Astrocyte (in vitro differentiated cells and primary cell): ENCODE data around the gene CEP95. TPM values are rescaled to one million over a fixed set of nuclear protein-coding genes. Genes with fewer than 3 reads are reported as not detected.
"Not testable (repeated sequence)": the region's sequence is repeated elsewhere in the genome, so short reads cannot be mapped to it uniquely, and the experiment has no call there.

ENCODE experiments used
- DNase-seq: peaks from one replicate; pipeline ENCODE4 v3.0.0-alpha.2; 2010; ENCODE audit warnings: low read depth
- FAIRE-seq: peaks from 2 replicates; lab custom pipeline; 2011; peaks lifted over from hg19 to GRCh38; lab: Jason Lieb, UNC
- H2AFZ ChIP-seq: 2 replicates; pipeline ENCODE4 v1.6.0; 2012; ENCODE audit warnings: low read depth, low read length, inconsistent platforms
- H3K27ac ChIP-seq: 2 replicates; pipeline ENCODE4 v1.5.1; 2011; ENCODE audit warnings: low read depth, low read length, inconsistent platforms
- H3K27me3 ChIP-seq: 2 replicates; pipeline ENCODE4 v1.6.0; 2011; ENCODE audit warnings: low read length, inconsistent platforms; ENCODE audit not compliant: insufficient read depth
- H3K36me3 ChIP-seq: 2 replicates; pipeline ENCODE4 v1.5.1; 2011; ENCODE audit warnings: low read length, inconsistent platforms; ENCODE audit not compliant: insufficient read depth
- H3K4me1 ChIP-seq: 2 replicates; pipeline ENCODE4 v1.5.1; 2011; ENCODE audit warnings: low read length, inconsistent platforms; ENCODE audit not compliant: insufficient read depth
- H3K4me2 ChIP-seq: 2 replicates; pipeline ENCODE4 v1.6.0; 2012; ENCODE audit warnings: low read length, inconsistent platforms
- H3K4me3 ChIP-seq: 2 replicates; pipeline ENCODE4 v1.5.1; 2011; ENCODE audit warnings: low read depth, mild to moderate bottlenecking, low read length, inconsistent platforms; ENCODE audit not compliant: insufficient read depth
- H3K79me2 ChIP-seq: 2 replicates; pipeline ENCODE4 v1.6.0; 2012; ENCODE audit warnings: mild to moderate bottlenecking, low read length, inconsistent platforms; ENCODE audit not compliant: insufficient read depth
- H3K9ac ChIP-seq: 2 replicates; pipeline ENCODE4 v1.6.0; 2012; ENCODE audit warnings: mild to moderate bottlenecking, low read length, inconsistent platforms
- H3K9me3 ChIP-seq: 2 replicates; pipeline ENCODE4 v1.5.1; 2012; ENCODE audit warnings: low read depth, mild to moderate bottlenecking, low read length, inconsistent platforms; ENCODE audit not compliant: insufficient read depth
- H4K20me1 ChIP-seq: 2 replicates; pipeline ENCODE4 v1.6.0; 2012; ENCODE audit warnings: low read length, inconsistent platforms; ENCODE audit not compliant: insufficient read depth
- H3K27ac Mint-ChIP-seq: one replicate; pipeline ENCODE4 v1.8.0; 2021; ENCODE audit warnings: mild to moderate bottlenecking, mixed read lengths; ENCODE audit not compliant: unreplicated experiment
- H3K27me3 Mint-ChIP-seq: one replicate; pipeline ENCODE4 v1.8.0; 2021; ENCODE audit warnings: low read depth, mixed read lengths; ENCODE audit not compliant: unreplicated experiment
- H3K36me3 Mint-ChIP-seq: one replicate; pipeline ENCODE4 v1.8.0; 2021; ENCODE audit warnings: low read depth, mixed read lengths; ENCODE audit not compliant: unreplicated experiment
- H3K4me1 Mint-ChIP-seq: one replicate; pipeline ENCODE4 v1.8.0; 2021; ENCODE audit warnings: low read depth, mixed read lengths; ENCODE audit not compliant: unreplicated experiment
- H3K4me3 Mint-ChIP-seq: one replicate; pipeline ENCODE4 v1.8.0; 2021; ENCODE audit warnings: mild to moderate bottlenecking, moderate library complexity, mixed read lengths; ENCODE audit not compliant: unreplicated experiment
- H3K9me3 Mint-ChIP-seq: one replicate; pipeline ENCODE4 v1.8.0; 2021; ENCODE audit warnings: mild to moderate bottlenecking, mixed read lengths; ENCODE audit not compliant: unreplicated experiment
- CTCF ChIP-seq: IDR thresholded peaks from 2 replicates; pipeline ENCODE4 v1.5.1; 2011; ENCODE audit warnings: low read depth, mild to moderate bottlenecking, inconsistent platforms, low read length, moderate library complexity; ENCODE audit not compliant: insufficient read depth
- EZH2 ChIP-seq: IDR thresholded peaks from 2 replicates; pipeline ENCODE4 v1.6.1; 2012; ENCODE audit warnings: mild to moderate bottlenecking, low read length, inconsistent platforms; ENCODE audit not compliant: insufficient read depth
- total RNA-seq: library from RNA; stranded (reverse); gene quantifications from 2 replicates; pipeline ENCODE4 v1.2.1, GENCODE V29; 2021

CEP95 gene
- total RNA-seq, 1 donor from 2014 or later: 35.2 TPM

- Histone ChIP-seq H3K9ac (no peak overlapping the region), H3K4me1 (peaks cover 10% of the 10 kb centered on the region), H2AFZ (no peak overlapping the region), H3K4me2 (no peak overlapping the region), H3K27me3 (no peaks in the 10 kb centered on the region), H4K20me1 (peaks cover 13% of the 10 kb centered on the region), H3K27ac (no peak overlapping the region), H3K36me3 (peaks cover 13% of the 10 kb centered on the region), H3K9me3 (no peaks in the 10 kb centered on the region), H3K79me2 (peaks cover 26% of the 10 kb centered on the region), H3K4me3 (no peak overlapping the region)
- no peak for DNase-seq
- Mint-ChIP-seq H3K4me1 (peaks cover 13% of the 10 kb centered on the region), H3K4me3 (no peak overlapping the region), H3K27ac (no peak overlapping the region), H3K9me3 (no peaks in the 10 kb centered on the region), H3K27me3 (no peaks in the 10 kb centered on the region), H3K36me3 (peaks cover 10% of the 10 kb centered on the region)
- FAIRE-seq: no peak
- no peak for TF ChIP-seq EZH2
- TF ChIP-seq CTCF: peak; percentile 48
Measured at GRCh38 chr17:64492481-64493109, 14.2 kb upstream of the CEP95 start.

GRCh38 chr17:64494121-64494520 lies 12.7 kb upstream of the CEP95 start:
- Histone ChIP-seq H3K4me1 (peaks cover 13% of the 10 kb centered on the region), H3K4me3 (no peak overlapping the region), H3K9ac (no peak overlapping the region), H3K79me2 (peaks cover 30% of the 10 kb centered on the region), H3K4me2 (peak overlapping the region; percentile 9), H3K36me3 (peaks cover 28% of the 10 kb centered on the region), H3K27ac (no peak overlapping the region), H3K9me3 (no peaks in the 10 kb centered on the region), H4K20me1 (peaks cover 28% of the 10 kb centered on the region), H2AFZ (no peak overlapping the region), H3K27me3 (no peaks in the 10 kb centered on the region)
- FAIRE-seq (no peak), DNase-seq (no peak)
- peak overlapping the region; percentile 41 for H3K4me3 Mint-ChIP-seq
- TF ChIP-seq EZH2: no peak
- TF ChIP-seq CTCF: no peak
- peaks cover 12% of the 10 kb centered on the region for H3K36me3 Mint-ChIP-seq
- H3K4me1 Mint-ChIP-seq: peaks cover 24% of the 10 kb centered on the region
- H3K27ac Mint-ChIP-seq: peak overlapping the region; percentile 1
- H3K9me3 Mint-ChIP-seq: no peaks in the 10 kb centered on the region
- H3K27me3 Mint-ChIP-seq: no peaks in the 10 kb centered on the region

- Mint-ChIP-seq H3K4me3 (peak overlapping the region; percentile 93), H3K4me1 (peaks cover 31% of the 10 kb centered on the region), H3K36me3 (peaks cover 12% of the 10 kb centered on the region)
- H3K27ac ChIP-seq, H3K4me3 ChIP-seq, H2AFZ ChIP-seq, H3K27ac Mint-ChIP-seq, DNase-seq, H3K27me3 ChIP-seq, H3K9me3 Mint-ChIP-seq, H3K9me3 ChIP-seq, H3K27me3 Mint-ChIP-seq, FAIRE-seq, H3K9ac ChIP-seq: not testable (repeated sequence)
- peaks cover 20% of the 10 kb centered on the region for H3K4me1 ChIP-seq
- H4K20me1 ChIP-seq: peaks cover 40% of the 10 kb centered on the region
- H3K79me2 ChIP-seq: peaks cover 42% of the 10 kb centered on the region
- H3K4me2 ChIP-seq: peak overlapping the region; percentile 91
- peaks cover 37% of the 10 kb centered on the region for H3K36me3 ChIP-seq
Measured at GRCh38 chr17:64495300-64495699, 11.5 kb upstream of the CEP95 start.
